GM12878 (cell line): ENCODE measurements around the gene SLC5A6. TPM values are rescaled to one million over a fixed set of nuclear protein-coding genes. Genes with fewer than 3 reads are reported as not detected.

ENCODE experiments used
- ATAC-seq: fragments of 200-7000 bp; cut with Tn5 transposase; 3 replicates; pipeline ENCODE4 v1.9.1; 2020; ENCODE audit warnings: mild to moderate bottlenecking, moderate library complexity
- BruUV-seq: library from RNA; stranded (reverse); fragments of 400-500 nt; replicated peaks from 2 replicates; lab custom pipeline; 2021; lab: Mats Ljungman, UMichigan
- CTCF ChIA-PET: fragments of 300-600 bp; sonication (Branson Sonifier 250); formaldehyde crosslinking; extraction: SDS; loops from one replicate; lab custom pipeline; 2021; ENCODE audit warnings: inconsistent platforms; lab: Yijun Ruan, JAX
- POLR2A ChIA-PET: fragments of 350-600 bp; formaldehyde crosslinking; extraction: SDS; loops from one replicate; lab custom pipeline; 2021; ENCODE audit warnings: inconsistent platforms; lab: Charles Lee
- RAD21 ChIA-PET: fragments of 300-600 bp; sonication (Branson Sonifier 250); formaldehyde crosslinking; loops from one replicate; lab custom pipeline; 2023; ENCODE audit warnings: antibody characterized with exemption; ENCODE audit not compliant: unreplicated experiment; lab: Charles Lee
- SMC1A ChIA-PET: fragments of 300-600 bp; sonication (Branson Sonifier 250); formaldehyde crosslinking; loops from one replicate; lab custom pipeline; 2023; ENCODE audit not compliant: unreplicated experiment, uncharacterized antibody; lab: Charles Lee
- DNase-seq: peaks from one replicate; pipeline ENCODE4 v3.0.0-alpha.2; 2011; ENCODE audit warnings: low read depth, low spot score
- FAIRE-seq: peaks from 3 replicates; lab custom pipeline; 2011; peaks lifted over from hg19 to GRCh38; lab: Jason Lieb, UNC
- H2AFZ ChIP-seq: 2 replicates; pipeline ENCODE4 v1.6.0; 2011; ENCODE audit warnings: low read depth, low read length, control low read depth; ENCODE audit not compliant: control insufficient read depth
- H3K27ac ChIP-seq: 2 replicates; pipeline ENCODE4 v1.5.1; 2011; ENCODE audit warnings: control low read depth; ENCODE audit not compliant: control insufficient read depth, insufficient read depth
- H3K27me3 ChIP-seq, 2 experiments: replicated peaks in 1 of 2; 2 replicates each; pipeline versions ENCODE4 v1.6.0 to v1.6.1; 2011; ENCODE audit warnings: low read length in 1 of 2; ENCODE audit not compliant: control insufficient read depth in 2 of 2, insufficient read depth in 2 of 2
- H3K36me3 ChIP-seq, 2 experiments: 2 replicates each; pipeline ENCODE4 v1.5.1; 2011; ENCODE audit warnings: low read length in 1 of 2; ENCODE audit not compliant: control insufficient read depth in 2 of 2, insufficient read depth in 2 of 2
- H3K4me1 ChIP-seq: 2 replicates; pipeline ENCODE4 v1.6.1; 2011; ENCODE audit warnings: mild to moderate bottlenecking, low read length, moderate library complexity, mixed read lengths; ENCODE audit not compliant: control insufficient read depth, insufficient read depth
- H3K4me2 ChIP-seq: 2 replicates; pipeline ENCODE4 v1.6.0; 2011; ENCODE audit warnings: control low read depth; ENCODE audit not compliant: control insufficient read depth, insufficient read depth
- H3K4me3 ChIP-seq: fragments of 200-600 bp; sonication (generic); 2 replicates; pipeline ENCODE4 v1.5.1; 2016
- H3K79me2 ChIP-seq: 2 replicates; pipeline ENCODE4 v1.6.0; 2011; ENCODE audit warnings: low read length; ENCODE audit not compliant: control insufficient read depth, insufficient read depth
- H3K9ac ChIP-seq: 2 replicates; pipeline ENCODE4 v1.8.0; 2011; ENCODE audit warnings: low read length, control low read depth, mixed read lengths; ENCODE audit not compliant: control insufficient read depth, insufficient read depth
- H3K9me3 ChIP-seq: replicated peaks from 3 replicates; pipeline ENCODE4 v1.5.1; 2011; ENCODE audit warnings: mild to moderate bottlenecking, low read length; ENCODE audit not compliant: control insufficient read depth, insufficient read depth
- H4K20me1 ChIP-seq: 2 replicates; pipeline ENCODE4 v1.6.0; 2011; ENCODE audit not compliant: control insufficient read depth, insufficient read depth
- BHLHE40 ChIP-seq, 2 experiments: fragments of 450-650 bp in 1 of 2; IDR thresholded peaks; 2 replicates each; pipeline ENCODE4 v1.6.1; 2011 to 2017; ENCODE audit warnings: low read depth in 2 of 2, borderline replicate concordance in 1 of 2, improper control_type of control experiment in 1 of 2, low read length in 1 of 2, mild to moderate bottlenecking in 1 of 2
- GATAD2B ChIP-seq: fragments of 450-650 bp; conservative IDR thresholded peaks from 2 replicates; pipeline ENCODE4 v1.6.1; 2017; ENCODE audit warnings: low read depth, mild to moderate bottlenecking, moderate library complexity
- HCFC1 ChIP-seq: fragments of 150-350 bp; IDR thresholded peaks from 2 replicates; pipeline ENCODE4 v1.6.1; 2014; ENCODE audit warnings: low read length
- MYC ChIP-seq: IDR thresholded peaks from 2 replicates; pipeline ENCODE4 v1.6.1; 2011; ENCODE audit warnings: mild to moderate bottlenecking, low read length, moderate library complexity, inconsistent platforms; ENCODE audit not compliant: insufficient read depth, insufficient replicate concordance, insufficient read length, severe bottlenecking
- POLR2A ChIP-seq: IDR thresholded peaks from 2 replicates; pipeline ENCODE4 v1.6.1; 2011; ENCODE audit warnings: low read depth, mild to moderate bottlenecking, low read length
- WRNIP1 ChIP-seq: IDR thresholded peaks from 2 replicates; pipeline ENCODE4 v1.6.1; 2011; ENCODE audit warnings: low read depth, low read length, improper control_type of control experiment, borderline replicate concordance
- WGBS: methylation state at CpG from one replicate; pipeline ENCODE4 v1.1.6; 2016; ENCODE audit warnings: low lambda C conversion rate; ENCODE audit not compliant: insufficient replicate concordance, insufficient coverage; ENCODE audit errors: missing lambda C conversion rate; 5-methylcytosine and 5-hydroxymethylcytosine counted together
- in situ Hi-C: fragments of 300-500 bp; cut with MboI; formaldehyde crosslinking; loops from 9 replicates; pipeline ENCODE4 v1.14.3; 2018; ENCODE audit warnings: mixed read lengths
- intact Hi-C: fragments of 100-400 bp; cut with micrococcal nuclease; formaldehyde crosslinking; loops from one replicate; pipeline ENCODE4 v1.14.2; 2022; ENCODE audit not compliant: unreplicated experiment
- polyA plus RNA-seq, 11 experiments: library from polyadenylated mRNA; depleted of rRNA in 4 of 11; unstranded in 6 of 11; stranded (reverse) in 5 of 11; fragments of >200 nt; fragmentation: Nextera tagmentation in 4 of 11; fragmentation: Illumina TruSeq in 1 of 11; extraction: Ambion mirVana in 4 of 11; extraction: Trizol in 1 of 11; gene quantifications; 1 replicate in 1 of 11; 2 replicates in 10 of 11; pipeline versions ENCODE4 v1.2.1 to v1.2.3, GENCODE V29; 2011 to 2016; ENCODE audit warnings: inconsistent platforms in 2 of 11, missing spikeins in 2 of 11, low read depth in 1 of 11
- total RNA-seq, 4 experiments: library from RNA; depleted of rRNA in 3 of 4; stranded (reverse); fragments of >200 nt in 3 of 4; fragmentation: Illumina TruSeq in 1 of 4; extraction: Trizol in 1 of 4; gene quantifications; 2 replicates each; pipeline versions ENCODE4 v1.2.1 to v1.2.3, GENCODE V29; 2013 to 2021
- TF ChIP-seq, protein P1 (sequence below): IDR thresholded peaks from 2 replicates; pipeline ENCODE4 v1.6.1; 2012; ENCODE audit warnings: low read length, inconsistent platforms
- TF ChIP-seq, protein P2 (sequence below): fragments of 450-650 bp; formaldehyde crosslinking; IDR thresholded peaks from 2 replicates; pipeline ENCODE4 v1.4.0; 2020; ENCODE audit warnings: mild to moderate bottlenecking, moderate library complexity
- TF ChIP-seq, protein P3 (sequence below): IDR thresholded peaks from 2 replicates; pipeline ENCODE4 v1.6.1; 2011; ENCODE audit warnings: mild to moderate bottlenecking, low read depth, low read length, moderate library complexity; ENCODE audit not compliant: insufficient replicate concordance

The SLC5A6 gene
- total and polyA plus RNA-seq, 10 of the 15 experiments (the other 5 are each of a cell fraction or from before 2014, with no cell fraction given) = 13.1 to 101 (median 55.3) TPM

DNA sequence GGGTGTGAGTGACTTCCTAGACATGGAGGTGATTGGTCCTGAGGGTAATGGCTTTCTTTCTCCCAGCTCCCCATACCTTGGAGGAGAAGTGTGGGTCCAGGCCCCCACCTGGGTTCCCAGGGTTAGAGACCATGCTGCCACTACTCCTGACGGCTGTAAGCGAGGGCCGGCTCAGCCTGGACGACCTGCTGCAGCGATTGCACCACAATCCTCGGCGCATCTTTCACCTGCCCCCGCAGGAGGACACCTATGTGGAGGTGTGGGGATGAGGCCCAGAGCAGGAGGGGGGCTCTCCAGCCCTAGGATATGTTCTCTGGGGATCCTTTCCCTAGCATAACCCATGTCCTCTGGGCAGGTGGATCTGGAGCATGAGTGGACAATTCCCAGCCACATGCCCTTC lies 26.9 kb upstream of the SLC5A6 start (continued):
- TF ChIP-seq, protein P1, sequence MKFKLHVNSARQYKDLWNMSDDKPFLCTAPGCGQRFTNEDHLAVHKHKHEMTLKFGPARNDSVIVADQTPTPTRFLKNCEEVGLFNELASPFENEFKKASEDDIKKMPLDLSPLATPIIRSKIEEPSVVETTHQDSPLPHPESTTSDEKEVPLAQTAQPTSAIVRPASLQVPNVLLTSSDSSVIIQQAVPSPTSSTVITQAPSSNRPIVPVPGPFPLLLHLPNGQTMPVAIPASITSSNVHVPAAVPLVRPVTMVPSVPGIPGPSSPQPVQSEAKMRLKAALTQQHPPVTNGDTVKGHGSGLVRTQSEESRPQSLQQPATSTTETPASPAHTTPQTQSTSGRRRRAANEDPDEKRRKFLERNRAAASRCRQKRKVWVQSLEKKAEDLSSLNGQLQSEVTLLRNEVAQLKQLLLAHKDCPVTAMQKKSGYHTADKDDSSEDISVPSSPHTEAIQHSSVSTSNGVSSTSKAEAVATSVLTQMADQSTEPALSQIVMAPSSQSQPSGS = no peak
- TF ChIP-seq MYC = no peak
- TF ChIP-seq, protein P2, sequence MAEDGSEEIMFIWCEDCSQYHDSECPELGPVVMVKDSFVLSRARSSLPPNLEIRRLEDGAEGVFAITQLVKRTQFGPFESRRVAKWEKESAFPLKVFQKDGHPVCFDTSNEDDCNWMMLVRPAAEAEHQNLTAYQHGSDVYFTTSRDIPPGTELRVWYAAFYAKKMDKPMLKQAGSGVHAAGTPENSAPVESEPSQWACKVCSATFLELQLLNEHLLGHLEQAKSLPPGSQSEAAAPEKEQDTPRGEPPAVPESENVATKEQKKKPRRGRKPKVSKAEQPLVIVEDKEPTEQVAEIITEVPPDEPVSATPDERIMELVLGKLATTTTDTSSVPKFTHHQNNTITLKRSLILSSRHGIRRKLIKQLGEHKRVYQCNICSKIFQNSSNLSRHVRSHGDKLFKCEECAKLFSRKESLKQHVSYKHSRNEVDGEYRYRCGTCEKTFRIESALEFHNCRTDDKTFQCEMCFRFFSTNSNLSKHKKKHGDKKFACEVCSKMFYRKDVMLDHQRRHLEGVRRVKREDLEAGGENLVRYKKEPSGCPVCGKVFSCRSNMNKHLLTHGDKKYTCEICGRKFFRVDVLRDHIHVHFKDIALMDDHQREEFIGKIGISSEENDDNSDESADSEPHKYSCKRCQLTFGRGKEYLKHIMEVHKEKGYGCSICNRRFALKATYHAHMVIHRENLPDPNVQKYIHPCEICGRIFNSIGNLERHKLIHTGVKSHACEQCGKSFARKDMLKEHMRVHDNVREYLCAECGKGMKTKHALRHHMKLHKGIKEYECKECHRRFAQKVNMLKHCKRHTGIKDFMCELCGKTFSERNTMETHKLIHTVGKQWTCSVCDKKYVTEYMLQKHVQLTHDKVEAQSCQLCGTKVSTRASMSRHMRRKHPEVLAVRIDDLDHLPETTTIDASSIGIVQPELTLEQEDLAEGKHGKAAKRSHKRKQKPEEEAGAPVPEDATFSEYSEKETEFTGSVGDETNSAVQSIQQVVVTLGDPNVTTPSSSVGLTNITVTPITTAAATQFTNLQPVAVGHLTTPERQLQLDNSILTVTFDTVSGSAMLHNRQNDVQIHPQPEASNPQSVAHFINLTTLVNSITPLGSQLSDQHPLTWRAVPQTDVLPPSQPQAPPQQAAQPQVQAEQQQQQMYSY (CRISPR knock-in tag) = no peak

DNA sequence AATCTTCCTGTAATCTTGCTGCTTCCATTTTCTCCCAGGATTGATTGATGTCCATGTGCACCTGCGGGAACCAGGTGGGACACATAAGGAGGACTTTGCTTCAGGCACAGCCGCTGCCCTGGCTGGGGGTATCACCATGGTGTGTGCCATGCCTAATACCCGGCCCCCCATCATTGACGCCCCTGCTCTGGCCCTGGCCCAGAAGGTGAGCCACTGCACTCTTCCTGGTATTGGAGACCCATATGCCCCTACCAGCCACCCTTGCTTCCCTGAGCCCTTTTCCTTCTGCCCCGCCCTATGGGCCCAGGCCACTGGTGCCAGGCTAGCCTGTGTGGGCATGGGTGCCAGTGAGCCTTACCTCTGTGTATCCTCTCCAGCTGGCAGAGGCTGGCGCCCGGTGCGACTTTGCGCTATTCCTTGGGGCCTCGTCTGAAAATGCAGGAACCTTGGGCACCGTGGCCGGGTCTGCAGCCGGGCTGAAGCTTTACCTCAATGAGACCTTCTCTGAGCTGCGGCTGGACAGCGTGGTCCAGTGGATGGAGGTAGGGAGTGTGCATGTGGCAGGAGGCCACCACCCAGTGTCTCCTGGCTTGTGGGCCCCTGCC lies 25.4 kb upstream of the SLC5A6 start:
- CTCF ChIA-PET = interaction anchor here (0.8 to 1.4 kb wide), 2 partner anchors 12 to 63 kb away, joined by 3 read pairs; no protein-coding TSS in a partner anchor
- in situ Hi-C loops = no loop called here
- H2AFZ ChIP-seq = no peak overlapping the region
- H3K9me3 ChIP-seq = no peaks in the 10 kb centered on the region
- intact Hi-C loops = no loop called here
- H4K20me1 ChIP-seq = no peaks in the 10 kb centered on the region
- no peak overlapping the region for H3K4me3 ChIP-seq
- no peak overlapping the region for H3K4me2 ChIP-seq
- H3K79me2 ChIP-seq = no peaks in the 10 kb centered on the region
- ATAC-seq (no peak), DNase-seq (no peak), FAIRE-seq (no peak)
- WGBS = 99% methylated on average over 15 of the region's 15 CpGs
- TF ChIP-seq GATAD2B = no peak
- no peak for TF ChIP-seq BHLHE40 (IDR thresholded peaks at IDR 0.05; ENCODE audit: borderline replicate concordance in 1 of 2, low read depth in 2 of 2, low read length in 1 of 2)
- peak; percentile 22; the same call in 1 of the 2 replicates for TF ChIP-seq POLR2A
- no peak for TF ChIP-seq WRNIP1
- TF ChIP-seq, protein P3, sequence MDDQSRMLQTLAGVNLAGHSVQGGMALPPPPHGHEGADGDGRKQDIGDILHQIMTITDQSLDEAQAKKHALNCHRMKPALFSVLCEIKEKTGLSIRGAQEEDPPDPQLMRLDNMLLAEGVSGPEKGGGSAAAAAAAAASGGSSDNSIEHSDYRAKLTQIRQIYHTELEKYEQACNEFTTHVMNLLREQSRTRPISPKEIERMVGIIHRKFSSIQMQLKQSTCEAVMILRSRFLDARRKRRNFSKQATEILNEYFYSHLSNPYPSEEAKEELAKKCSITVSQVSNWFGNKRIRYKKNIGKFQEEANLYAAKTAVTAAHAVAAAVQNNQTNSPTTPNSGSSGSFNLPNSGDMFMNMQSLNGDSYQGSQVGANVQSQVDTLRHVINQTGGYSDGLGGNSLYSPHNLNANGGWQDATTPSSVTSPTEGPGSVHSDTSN = no peak
- TF ChIP-seq HCFC1 = no peak
- no peaks in the 10 kb centered on the region for H3K4me1 ChIP-seq
- H3K9ac ChIP-seq = no peak overlapping the region
- H3K27ac ChIP-seq = no peak overlapping the region
- RAD21 ChIA-PET = no interaction called here
- SMC1A ChIA-PET = no interaction called here
- no TSS peak for BruUV-seq
- H3K36me3 ChIP-seq = peaks cover 44 to 71% of the 10 kb centered on the region in 2 experiments
- no peaks in the 10 kb centered on the region for H3K27me3 ChIP-seq
- POLR2A ChIA-PET = no interaction called here
